ENCODE data around the gene CANX.
"Not testable (repeated sequence)": the region's sequence is repeated elsewhere in the genome, so short reads cannot be mapped to it uniquely, and the experiment has no call there.

CANX gene

GRCh38 chr5:179698935-179699615 is at the start of gene CANX:
Gene CANX (plus strand): TSS chr5:179698967. CDS start chr5:179705682, 6,715 bp downstream.
- Mint-ChIP-seq H3K4me3 (peak within 1 kb of the TSS; percentile 98), H3K27me3 (ENCODE audit: low read depth) (no peaks in the 10 kb centered on the region), H3K4me1 (ENCODE audit: low read depth) (peaks cover 35% of the 10 kb centered on the region), H3K9me3 (no peaks in the 10 kb centered on the region), H3K27ac (peak within 1 kb of the TSS; percentile 99), H3K36me3 (ENCODE audit: low read depth) (peaks cover 23% of the 10 kb centered on the region)

- not testable (repeated sequence) for H3K4me3 Mint-ChIP-seq; H3K36me3 Mint-ChIP-seq (ENCODE audit: low read depth); H3K4me1 Mint-ChIP-seq (ENCODE audit: low read depth); H3K9me3 Mint-ChIP-seq; H3K27ac Mint-ChIP-seq; H3K27me3 Mint-ChIP-seq (ENCODE audit: low read depth)
Measured at GRCh38 chr5:179649166-179649703, 49.5 kb upstream of the CANX start.

- H3K27me3 Mint-ChIP-seq (ENCODE audit: low read depth); H3K4me3 Mint-ChIP-seq; H3K36me3 Mint-ChIP-seq (ENCODE audit: low read depth); H3K27ac Mint-ChIP-seq; H3K9me3 Mint-ChIP-seq; H3K4me1 Mint-ChIP-seq (ENCODE audit: low read depth): not testable (repeated sequence)
Measured at GRCh38 chr5:179650245-179650644, 48.5 kb upstream of the CANX start.

- H3K27ac Mint-ChIP-seq; H3K4me3 Mint-ChIP-seq; H3K27me3 Mint-ChIP-seq (ENCODE audit: low read depth); H3K4me1 Mint-ChIP-seq (ENCODE audit: low read depth); H3K36me3 Mint-ChIP-seq (ENCODE audit: low read depth); H3K9me3 Mint-ChIP-seq: not testable (repeated sequence)
Measured at GRCh38 chr5:179653135-179653534, 45.6 kb upstream of the CANX start.

- H3K36me3 Mint-ChIP-seq (ENCODE audit: low read depth); H3K27ac Mint-ChIP-seq; H3K4me3 Mint-ChIP-seq: not testable (repeated sequence)
Measured at GRCh38 chr5:179657302-179658178, 41.2 kb upstream of the CANX start.

GRCh38 chr5:179658179-179658856 is 40.4 kb upstream of the CANX start:
- peak overlapping the region; percentile 77 for H3K4me3 Mint-ChIP-seq
- H3K27ac Mint-ChIP-seq; H3K36me3 Mint-ChIP-seq (ENCODE audit: low read depth); H3K4me1 Mint-ChIP-seq (ENCODE audit: low read depth); H3K27me3 Mint-ChIP-seq (ENCODE audit: low read depth); H3K9me3 Mint-ChIP-seq: not testable (repeated sequence)

More at GRCh38 chr5:179657302-179658178, 41.2 kb upstream of the CANX start:
- H3K4me1 Mint-ChIP-seq (ENCODE audit: low read depth); H3K9me3 Mint-ChIP-seq; H3K27me3 Mint-ChIP-seq (ENCODE audit: low read depth): not testable (repeated sequence)

- H3K4me1 Mint-ChIP-seq (ENCODE audit: low read depth); H3K9me3 Mint-ChIP-seq; H3K27me3 Mint-ChIP-seq (ENCODE audit: low read depth); H3K36me3 Mint-ChIP-seq (ENCODE audit: low read depth); H3K4me3 Mint-ChIP-seq; H3K27ac Mint-ChIP-seq: not testable (repeated sequence)
Measured at GRCh38 chr5:179661647-179662046, 37.1 kb upstream of the CANX start.

- Mint-ChIP-seq H3K27me3 (ENCODE audit: low read depth) (no peaks in the 10 kb centered on the region), H3K4me3 (no peak overlapping the region), H3K4me1 (ENCODE audit: low read depth) (peaks cover 3% of the 10 kb centered on the region), H3K9me3 (no peaks in the 10 kb centered on the region), H3K27ac (no peak overlapping the region), H3K36me3 (ENCODE audit: low read depth) (no peaks in the 10 kb centered on the region)
Measured at GRCh38 chr5:179668391-179668790, 30.4 kb upstream of the CANX start.

- Mint-ChIP-seq H3K27me3 (ENCODE audit: low read depth) (no peaks in the 10 kb centered on the region), H3K4me1 (ENCODE audit: low read depth) (peaks cover 20% of the 10 kb centered on the region), H3K9me3 (no peaks in the 10 kb centered on the region), H3K4me3 (peak overlapping the region; percentile 97), H3K36me3 (ENCODE audit: low read depth) (peaks cover 13% of the 10 kb centered on the region), H3K27ac (peak overlapping the region; percentile 98)
Measured at GRCh38 chr5:179678223-179679013, 20.3 kb upstream of the CANX start.

- Mint-ChIP-seq H3K27ac (peak overlapping the region; percentile 98), H3K9me3 (no peaks in the 10 kb centered on the region), H3K36me3 (ENCODE audit: low read depth) (peaks cover 13% of the 10 kb centered on the region), H3K4me3 (peak overlapping the region; percentile 97), H3K27me3 (ENCODE audit: low read depth) (no peaks in the 10 kb centered on the region), H3K4me1 (ENCODE audit: low read depth) (peaks cover 20% of the 10 kb centered on the region)
Measured at GRCh38 chr5:179679014-179679674, 19.6 kb upstream of the CANX start.

- Mint-ChIP-seq H3K27ac (peak overlapping the region; percentile 76), H3K4me1 (ENCODE audit: low read depth) (peaks cover 20% of the 10 kb centered on the region), H3K36me3 (ENCODE audit: low read depth) (peaks cover 12% of the 10 kb centered on the region), H3K27me3 (ENCODE audit: low read depth) (no peaks in the 10 kb centered on the region), H3K9me3 (no peaks in the 10 kb centered on the region), H3K4me3 (peak overlapping the region; percentile 69)
Measured at GRCh38 chr5:179680014-179680779, 18.6 kb upstream of the CANX start.

GRCh38 chr5:179680780-179681401 is 17.9 kb upstream of the CANX start, which contains the start of gene CBY3:
Gene CBY3 (minus strand): TSS chr5:179681034. CDS start chr5:179680918, 116 bp downstream.
- H3K4me1 Mint-ChIP-seq (ENCODE audit: low read depth): peaks cover 18% of the 10 kb centered on the region
- peak within 1 kb of the TSS; percentile 76 for H3K27ac Mint-ChIP-seq
- no peaks in the 10 kb centered on the region for H3K27me3 Mint-ChIP-seq (ENCODE audit: low read depth)
- peak within 1 kb of the TSS; percentile 69 for H3K4me3 Mint-ChIP-seq
- peaks cover 10% of the 10 kb centered on the region for H3K36me3 Mint-ChIP-seq (ENCODE audit: low read depth)
- H3K9me3 Mint-ChIP-seq: no peaks in the 10 kb centered on the region

GRCh38 chr5:179689212-179689611 is 9.6 kb upstream of the CANX start:
- not testable (repeated sequence) for H3K27me3 Mint-ChIP-seq (ENCODE audit: low read depth); H3K4me1 Mint-ChIP-seq (ENCODE audit: low read depth); H3K27ac Mint-ChIP-seq; H3K36me3 Mint-ChIP-seq (ENCODE audit: low read depth); H3K4me3 Mint-ChIP-seq; H3K9me3 Mint-ChIP-seq
